ENCODE data around the gene ZYX.

DNA sequence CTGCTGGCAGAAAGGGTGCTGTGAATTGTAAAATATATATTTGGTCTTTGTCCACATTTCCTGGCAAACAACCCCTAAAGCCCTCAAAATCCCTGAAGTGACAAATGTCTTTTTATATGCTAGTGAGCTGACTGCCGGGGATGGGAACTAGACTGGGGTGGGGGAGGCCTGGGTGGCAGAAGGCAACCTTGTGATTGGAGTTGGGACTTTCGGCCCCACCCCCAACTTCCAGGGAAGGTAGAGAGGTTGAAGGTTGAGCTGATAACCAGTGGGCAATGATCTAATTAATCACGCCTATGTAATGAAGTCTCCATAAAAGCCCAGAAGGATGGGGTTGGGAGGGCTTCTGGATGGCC, 24.8 kb downstream of the ZYX start:
- TF ChIP-seq, protein P1, sequence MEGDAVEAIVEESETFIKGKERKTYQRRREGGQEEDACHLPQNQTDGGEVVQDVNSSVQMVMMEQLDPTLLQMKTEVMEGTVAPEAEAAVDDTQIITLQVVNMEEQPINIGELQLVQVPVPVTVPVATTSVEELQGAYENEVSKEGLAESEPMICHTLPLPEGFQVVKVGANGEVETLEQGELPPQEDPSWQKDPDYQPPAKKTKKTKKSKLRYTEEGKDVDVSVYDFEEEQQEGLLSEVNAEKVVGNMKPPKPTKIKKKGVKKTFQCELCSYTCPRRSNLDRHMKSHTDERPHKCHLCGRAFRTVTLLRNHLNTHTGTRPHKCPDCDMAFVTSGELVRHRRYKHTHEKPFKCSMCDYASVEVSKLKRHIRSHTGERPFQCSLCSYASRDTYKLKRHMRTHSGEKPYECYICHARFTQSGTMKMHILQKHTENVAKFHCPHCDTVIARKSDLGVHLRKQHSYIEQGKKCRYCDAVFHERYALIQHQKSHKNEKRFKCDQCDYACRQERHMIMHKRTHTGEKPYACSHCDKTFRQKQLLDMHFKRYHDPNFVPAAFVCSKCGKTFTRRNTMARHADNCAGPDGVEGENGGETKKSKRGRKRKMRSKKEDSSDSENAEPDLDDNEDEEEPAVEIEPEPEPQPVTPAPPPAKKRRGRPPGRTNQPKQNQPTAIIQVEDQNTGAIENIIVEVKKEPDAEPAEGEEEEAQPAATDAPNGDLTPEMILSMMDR (conservative IDR thresholded peaks at IDR 0.05 in 1 of 2, IDR thresholded peaks at IDR 0.05 in 1 of 2; ENCODE audit: extremely low read depth in 1 of 2, insufficient read depth in 1 of 2, low read depth in 1 of 2, low read length in 2 of 2): no peak
- TF ChIP-seq EZH2 (IDR thresholded peaks at IDR 0.05; ENCODE audit: borderline replicate concordance, low read length): no peak
